AG09319 (cell line): ENCODE data around the gene ITIH5.

Experiments
- DNase-seq: peaks from one replicate; pipeline ENCODE4 v3.0.0-alpha.2; 2010; ENCODE audit warnings: low read depth; ENCODE audit errors: extremely low read depth
- CTCF ChIP-seq: IDR thresholded peaks from 2 replicates; pipeline ENCODE4 v1.5.1; 2011; ENCODE audit warnings: low read depth, mild to moderate bottlenecking, inconsistent platforms, low read length, moderate library complexity

ITIH5 gene

GRCh38 chr10:7567911-7568620 is 98.7 kb downstream of the ITIH5 start:
- peak; percentile 46 for DNase-seq
- no peak for TF ChIP-seq CTCF

DNA sequence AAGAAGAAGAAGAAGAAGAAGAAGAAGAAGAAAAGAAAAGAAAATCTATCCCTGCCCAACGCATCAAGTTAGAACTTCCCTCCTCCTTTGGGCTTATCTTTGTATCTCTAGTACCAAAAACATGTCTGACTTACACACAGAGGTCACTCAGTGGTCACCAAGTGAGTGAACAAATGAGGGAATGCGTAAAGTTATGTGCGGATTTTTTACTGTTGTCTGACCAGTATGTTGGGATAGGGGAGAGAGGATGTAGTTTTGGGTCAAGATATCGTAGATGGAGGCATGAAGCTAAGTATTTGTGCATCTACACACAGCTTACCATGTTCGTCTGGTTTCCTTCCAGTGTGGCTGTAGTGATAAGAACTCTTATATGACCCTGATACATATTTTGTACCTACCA is 99.9 kb downstream of the ITIH5 start:
- TF ChIP-seq CTCF, result no peak
- no peak for DNase-seq

DNA sequence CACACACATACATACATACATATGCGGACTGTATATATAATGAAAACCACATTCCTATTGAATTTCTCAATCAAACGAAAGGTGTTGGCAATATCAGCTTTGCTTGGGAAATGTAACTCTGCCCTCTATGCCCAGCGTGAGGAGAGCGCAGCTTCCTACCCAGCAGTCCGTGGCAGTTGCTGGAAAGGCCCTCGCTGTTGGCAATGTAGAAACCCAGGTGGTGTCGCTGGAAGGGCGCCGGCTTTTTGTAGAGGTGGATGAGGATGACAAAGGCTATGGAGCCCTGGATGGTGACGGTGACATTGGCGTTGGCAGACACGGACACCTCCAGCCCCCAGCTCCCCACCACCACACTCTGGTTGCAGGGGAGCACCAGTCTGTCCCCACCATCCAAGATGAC is 100.9 kb downstream of the ITIH5 start:
- no peak for TF ChIP-seq CTCF
- DNase-seq, result no peak

DNA sequence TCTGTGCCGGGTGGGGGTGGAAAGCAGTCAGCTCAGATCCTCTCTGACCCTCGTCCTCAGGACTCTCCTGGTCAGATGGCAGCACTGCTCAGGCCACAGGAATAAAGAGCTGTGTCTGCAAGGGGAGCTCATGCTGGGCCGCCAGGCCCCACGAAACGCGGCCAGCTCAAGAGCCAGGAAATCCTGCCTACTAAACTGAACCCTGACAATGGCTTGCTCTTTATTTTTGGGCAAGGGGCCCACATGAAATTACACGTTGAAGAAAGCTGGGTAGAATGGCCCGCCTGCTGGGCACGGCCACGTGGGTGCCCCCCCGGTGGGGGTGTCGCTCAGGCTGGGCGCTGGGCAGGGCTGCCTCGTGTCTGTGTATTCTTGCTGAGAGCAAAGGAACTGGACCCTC is 103.0 kb downstream of the ITIH5 start:
- DNase-seq, result no peak
- no peak for TF ChIP-seq CTCF

DNA sequence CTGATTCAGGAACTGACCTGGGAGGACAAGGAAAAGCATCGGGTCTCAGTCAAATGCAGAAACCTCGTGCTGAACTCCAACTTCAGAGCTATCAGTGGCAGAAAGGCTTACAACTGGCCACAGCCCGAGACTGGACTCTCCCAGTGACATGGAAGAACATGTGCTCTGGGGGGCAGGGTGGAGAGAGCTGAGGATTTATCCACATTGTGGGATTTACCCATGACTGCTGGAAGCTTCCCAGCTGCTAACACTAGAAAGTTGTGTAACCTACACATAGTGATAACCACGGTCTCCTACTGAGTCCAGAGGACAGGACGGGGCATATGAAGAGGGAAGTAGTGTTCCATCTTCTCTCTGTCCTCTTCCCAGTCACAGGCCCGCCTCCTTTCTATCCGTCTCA is 103.4 kb downstream of the ITIH5 start:
- TF ChIP-seq CTCF, result no peak
- DNase-seq, result peak; percentile 56

DNA sequence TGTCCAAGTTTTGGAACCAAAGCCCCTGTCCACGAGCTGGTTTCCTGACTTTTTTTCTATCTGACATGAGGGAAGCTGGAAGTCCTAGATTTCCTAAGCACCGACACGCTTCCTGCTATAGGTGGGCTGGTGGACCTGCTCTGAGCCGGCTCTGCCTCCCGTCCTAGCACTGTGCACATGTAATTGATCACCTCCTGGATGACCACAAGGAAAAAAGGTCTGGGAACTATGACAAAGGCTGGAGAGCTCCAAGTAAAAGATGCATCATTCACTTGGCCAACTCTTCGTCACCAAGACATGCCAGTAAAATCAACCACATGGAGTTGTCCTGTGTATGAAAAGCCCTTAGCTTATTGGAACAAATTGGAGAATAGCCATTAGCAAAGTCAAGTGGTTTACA is 104.8 kb downstream of the ITIH5 start:
- no peak for TF ChIP-seq CTCF
- DNase-seq, result no peak

GRCh38 chr10:7561216-7561893 is 105.4 kb downstream of the ITIH5 start:
- no peak for TF ChIP-seq CTCF
- DNase-seq, result no peak
